Measurements from ENCODE around the gene COPS4.

GRCh38 chr4:83104991-83105390 lies 70.0 kb downstream of the COPS4 start:
- TF ChIP-seq CTCF (IDR thresholded peaks at IDR 0.05) (no peak), POLR2A (IDR thresholded peaks at IDR 0.05) (no peak)

All from adrenal gland (tissue), 5 donors.